ENCODE data around the gene AGXT2.

Gene AGXT2

DNA sequence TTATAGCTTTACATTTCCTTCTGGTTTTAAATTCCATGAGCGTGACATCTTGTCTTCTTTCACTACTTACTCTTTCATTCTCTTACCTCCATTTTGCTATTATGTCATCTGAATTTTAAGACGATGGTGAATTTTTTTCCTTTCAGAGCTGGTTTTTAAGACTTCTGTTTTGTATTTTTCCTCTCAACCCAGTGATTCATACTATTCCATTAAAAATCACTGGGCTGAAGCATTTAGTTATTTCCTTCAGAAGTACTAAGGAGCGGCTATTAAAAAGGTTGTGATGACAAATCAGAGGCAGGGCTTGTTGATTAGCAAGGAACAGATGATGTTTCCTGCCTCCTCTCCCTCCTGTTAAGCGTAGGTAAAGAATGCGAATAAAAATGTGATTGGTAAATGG lies 16.5 kb downstream of the AGXT2 start:
- in situ Hi-C loops (cut with HindIII; ENCODE audit: low pct_ligation_motif_present, low sequenced_read_pairs): no loop called here
- no peaks in the 10 kb centered on the region for H3K27me3 ChIP-seq (replicated peaks)
- no peak overlapping the region for H3K4me3 ChIP-seq (ENCODE audit: low read depth, low read length)
- no peak overlapping the region for H3K27ac ChIP-seq
- H3K36me3 ChIP-seq (replicated peaks): no peaks in the 10 kb centered on the region
- DNase-seq: no peak
- TF ChIP-seq, protein P1, sequence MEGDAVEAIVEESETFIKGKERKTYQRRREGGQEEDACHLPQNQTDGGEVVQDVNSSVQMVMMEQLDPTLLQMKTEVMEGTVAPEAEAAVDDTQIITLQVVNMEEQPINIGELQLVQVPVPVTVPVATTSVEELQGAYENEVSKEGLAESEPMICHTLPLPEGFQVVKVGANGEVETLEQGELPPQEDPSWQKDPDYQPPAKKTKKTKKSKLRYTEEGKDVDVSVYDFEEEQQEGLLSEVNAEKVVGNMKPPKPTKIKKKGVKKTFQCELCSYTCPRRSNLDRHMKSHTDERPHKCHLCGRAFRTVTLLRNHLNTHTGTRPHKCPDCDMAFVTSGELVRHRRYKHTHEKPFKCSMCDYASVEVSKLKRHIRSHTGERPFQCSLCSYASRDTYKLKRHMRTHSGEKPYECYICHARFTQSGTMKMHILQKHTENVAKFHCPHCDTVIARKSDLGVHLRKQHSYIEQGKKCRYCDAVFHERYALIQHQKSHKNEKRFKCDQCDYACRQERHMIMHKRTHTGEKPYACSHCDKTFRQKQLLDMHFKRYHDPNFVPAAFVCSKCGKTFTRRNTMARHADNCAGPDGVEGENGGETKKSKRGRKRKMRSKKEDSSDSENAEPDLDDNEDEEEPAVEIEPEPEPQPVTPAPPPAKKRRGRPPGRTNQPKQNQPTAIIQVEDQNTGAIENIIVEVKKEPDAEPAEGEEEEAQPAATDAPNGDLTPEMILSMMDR (IDR thresholded peaks at IDR 0.05; ENCODE audit: low read depth, low read length, missing control alignments): no peak

DNA sequence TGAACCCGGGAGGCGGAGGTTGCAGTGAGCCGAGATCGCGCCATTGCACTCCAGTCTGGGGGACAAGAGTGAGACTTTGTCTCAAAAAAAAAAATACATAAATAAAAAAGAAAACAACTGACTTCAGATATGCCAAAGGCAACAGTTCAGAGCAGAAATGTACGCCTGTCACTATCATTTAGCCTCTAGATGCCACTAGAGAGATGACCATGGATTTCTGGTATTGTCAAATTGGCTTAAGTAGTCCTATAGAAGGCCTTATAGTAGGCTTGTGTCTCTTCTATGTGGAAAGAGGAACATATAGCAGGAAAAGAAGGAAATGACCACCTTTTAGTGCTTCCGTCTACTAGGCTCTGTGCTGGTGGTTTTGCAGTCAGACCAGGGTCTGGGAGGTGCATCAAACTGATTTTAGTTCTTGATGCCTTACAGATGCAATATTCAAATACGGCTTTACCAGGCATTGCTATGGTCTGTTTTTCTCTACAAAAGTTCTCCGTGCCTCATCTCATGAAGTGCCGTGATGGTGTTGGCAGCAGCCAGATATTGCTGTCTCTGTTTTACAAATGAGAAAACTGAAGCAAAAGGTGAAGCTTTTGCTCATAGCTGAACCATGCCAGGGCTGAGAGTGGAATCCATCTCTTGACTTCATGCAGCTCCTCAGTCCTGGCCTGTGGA lies 17.2 kb downstream of the AGXT2 start:
- H3K27me3 ChIP-seq (replicated peaks): no peaks in the 10 kb centered on the region
- in situ Hi-C loops (cut with HindIII; ENCODE audit: low pct_ligation_motif_present, low sequenced_read_pairs): no loop called here
- H3K36me3 ChIP-seq (replicated peaks): no peaks in the 10 kb centered on the region
- TF ChIP-seq, protein P1 (IDR thresholded peaks at IDR 0.05; ENCODE audit: low read depth, low read length, missing control alignments): peak; percentile 2
- no peak overlapping the region for H3K4me3 ChIP-seq (ENCODE audit: low read depth, low read length)
- no peak for DNase-seq
- no peak overlapping the region for H3K27ac ChIP-seq

DNA sequence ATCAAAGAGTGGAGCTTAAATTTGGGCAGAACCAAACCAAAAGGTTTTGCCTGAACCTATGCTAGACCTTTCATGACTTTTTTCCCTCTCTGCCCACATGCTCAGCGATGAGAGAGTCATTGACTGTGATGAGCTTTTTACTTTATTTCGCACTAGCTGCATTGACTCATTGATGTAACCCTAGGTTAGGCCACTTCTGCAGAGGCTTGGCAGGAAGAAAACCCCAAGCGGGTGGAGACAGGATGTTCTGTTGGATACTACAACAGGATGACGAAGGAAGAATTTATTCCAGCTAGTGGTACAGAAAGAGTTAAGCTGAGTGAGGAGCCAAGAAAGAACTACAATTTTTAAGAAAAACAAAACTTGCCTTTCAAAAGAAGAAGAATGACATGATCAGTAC lies 18.4 kb downstream of the AGXT2 start:
- no peaks in the 10 kb centered on the region for H3K27me3 ChIP-seq (replicated peaks)
- peak; percentile 88 for DNase-seq
- in situ Hi-C loops (cut with HindIII; ENCODE audit: low pct_ligation_motif_present, low sequenced_read_pairs): no loop called here
- TF ChIP-seq, protein P1 (IDR thresholded peaks at IDR 0.05; ENCODE audit: low read depth, low read length, missing control alignments): no peak
- no peak overlapping the region for H3K4me3 ChIP-seq (ENCODE audit: low read depth, low read length)
- H3K36me3 ChIP-seq (replicated peaks): no peaks in the 10 kb centered on the region
- peak overlapping the region; percentile 29 for H3K27ac ChIP-seq

DNA sequence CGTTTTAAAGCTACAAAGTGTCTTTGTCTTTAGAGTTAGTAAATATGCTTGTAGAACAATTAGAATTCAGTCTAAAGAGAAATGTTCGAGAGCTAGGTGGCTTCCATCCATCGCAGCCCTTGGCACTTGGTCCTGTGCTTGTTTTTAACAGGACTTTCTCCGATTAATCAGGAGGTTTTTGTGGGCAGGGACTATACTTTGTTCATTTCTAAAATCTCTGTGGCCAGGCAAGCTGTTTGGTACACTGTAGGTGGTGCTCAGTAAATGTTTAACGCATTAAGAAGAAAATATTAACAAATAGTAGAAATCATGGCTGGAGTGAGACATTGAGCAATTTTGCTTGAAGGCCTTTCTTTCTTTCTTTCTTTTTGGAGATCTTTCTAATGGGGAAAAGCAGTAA lies 20.8 kb downstream of the AGXT2 start:
- no peak overlapping the region for H3K27ac ChIP-seq
- H3K27me3 ChIP-seq (replicated peaks): no peaks in the 10 kb centered on the region
- in situ Hi-C loops (cut with HindIII; ENCODE audit: low pct_ligation_motif_present, low sequenced_read_pairs): no loop called here
- no peak for DNase-seq
- H3K4me3 ChIP-seq (ENCODE audit: low read depth, low read length): no peak overlapping the region
- H3K36me3 ChIP-seq (replicated peaks): no peaks in the 10 kb centered on the region
- TF ChIP-seq, protein P1 (IDR thresholded peaks at IDR 0.05; ENCODE audit: low read depth, low read length, missing control alignments): no peak

DNA sequence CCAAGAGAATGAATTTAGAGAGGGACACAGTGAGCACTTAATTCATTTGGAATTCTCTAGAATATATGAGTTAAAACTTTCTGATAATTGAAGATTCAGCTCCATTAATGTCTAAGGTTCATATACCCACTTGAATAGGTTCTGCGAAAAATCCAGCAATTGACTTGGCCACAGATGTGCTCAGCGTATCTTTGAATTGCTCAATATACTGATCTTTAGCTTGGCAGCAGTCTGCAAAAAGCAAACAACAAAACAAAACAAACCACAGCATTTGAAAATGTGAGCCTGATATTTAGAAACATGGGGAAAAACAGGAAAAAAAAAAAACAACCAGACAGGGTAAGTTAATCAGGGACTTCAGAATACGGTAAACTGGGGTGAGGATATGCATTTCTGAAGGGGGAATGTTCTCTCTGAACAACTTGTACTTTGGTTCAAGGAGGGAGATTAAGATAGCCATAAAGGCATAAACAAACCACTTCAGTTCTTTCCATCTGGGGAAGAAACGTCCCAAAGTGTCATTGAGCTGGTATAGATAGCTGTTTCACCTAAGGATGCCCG lies 21.4 kb downstream of the AGXT2 start:
- Histone ChIP-seq H3K27me3 (replicated peaks) (no peaks in the 10 kb centered on the region), H3K4me3 (ENCODE audit: low read depth, low read length) (no peak overlapping the region), H3K27ac (no peak overlapping the region), H3K36me3 (replicated peaks) (no peaks in the 10 kb centered on the region)
- in situ Hi-C loops (cut with HindIII; ENCODE audit: low pct_ligation_motif_present, low sequenced_read_pairs): no loop called here
- TF ChIP-seq, protein P1 (IDR thresholded peaks at IDR 0.05; ENCODE audit: low read depth, low read length, missing control alignments): no peak
- DNase-seq: no peak
